H1 (cell line): Measurements from ENCODE around the gene NEURL1. TPM values are rescaled to one million over a fixed set of nuclear protein-coding genes. Genes with fewer than 3 reads are reported as not detected.

Experiments used
- CBX8 ChIP-seq: fragments of 300-800, 300-1000 bp; sonication (generic); IDR thresholded peaks from 2 replicates; pipeline ENCODE4 v1.7.1; 2016; ENCODE audit warnings: low read depth, low read length, borderline replicate concordance
- CHD7 ChIP-seq: fragments of 300-600 bp; sonication (generic); IDR thresholded peaks from 2 replicates; pipeline ENCODE4 v1.7.1; 2012; ENCODE audit warnings: low read length, moderate library complexity, mild to moderate bottlenecking, inconsistent platforms; ENCODE audit not compliant: insufficient replicate concordance
- RNF2 ChIP-seq: fragments of 200-900, 300-1000 bp; sonication (generic); IDR thresholded peaks from 2 replicates; pipeline ENCODE4 v1.7.1; 2016; ENCODE audit warnings: borderline replicate concordance, low read depth, mild to moderate bottlenecking, antibody characterized with exemption, low read length; ENCODE audit not compliant: poor library complexity, severe bottlenecking; ENCODE audit errors: missing control alignments
- polyA plus RNA-seq, 7 experiments: library from polyadenylated mRNA; depleted of rRNA in 3 of 7; stranded (reverse) in 5 of 7; unstranded in 2 of 7; fragments of >200 nt in 5 of 7; fragments of 200-250 nt in 2 of 7; gene quantifications; 1 replicate in 5 of 7; 2 replicates in 1 of 7; 4 replicates in 1 of 7; pipeline versions ENCODE4 v1.2.1 to v1.2.3, GENCODE V29; 2011 to 2013; ENCODE audit warnings: missing spikeins in 2 of 7, mixed read lengths in 2 of 7
- total RNA-seq: library from RNA; stranded (reverse); fragmentation: NEBNext Ultra II Directional; extraction: Animal tissue kit (Norgen Biotek cat#: 25700); gene quantifications from 2 replicates; pipeline ENCODE4 v1.2.1, GENCODE V29; 2021

NEURL1 gene
- total and polyA plus RNA-seq, 2 of the 8 experiments (the other 6 are each of a cell fraction or from before 2014, with no cell fraction given): 0.54 to 0.58 TPM

GRCh38 chr10:103539751-103540150 is 46.2 kb downstream of the NEURL1 start (continued):
- no peak for TF ChIP-seq CHD7
- no peak for TF ChIP-seq RNF2
- TF ChIP-seq CBX8: no peak
